Activated CD4-positive, alpha-beta T cell treated with anti-CD3 and anti-CD28 coated beads, Interleukin-2, amount 50 U/mL, for 1 hour (primary cell): ENCODE results near the gene OR10P1.

ENCODE experiments used
- DNase-seq: peaks from one replicate; pipeline ENCODE4 v3.0.0-alpha.2; 2020

The OR10P1 gene

GRCh38 chr12:55686366-55687010, 49.8 kb downstream of the OR10P1 start:
- DNase-seq, result no peak
